Measurements from ENCODE around the gene HJURP. TPM values are rescaled to one million over a fixed set of nuclear protein-coding genes. Genes with fewer than 3 reads are reported as not detected.

The HJURP gene
- polyA plus RNA-seq, 1 experiment = 12.2 TPM

DNA sequence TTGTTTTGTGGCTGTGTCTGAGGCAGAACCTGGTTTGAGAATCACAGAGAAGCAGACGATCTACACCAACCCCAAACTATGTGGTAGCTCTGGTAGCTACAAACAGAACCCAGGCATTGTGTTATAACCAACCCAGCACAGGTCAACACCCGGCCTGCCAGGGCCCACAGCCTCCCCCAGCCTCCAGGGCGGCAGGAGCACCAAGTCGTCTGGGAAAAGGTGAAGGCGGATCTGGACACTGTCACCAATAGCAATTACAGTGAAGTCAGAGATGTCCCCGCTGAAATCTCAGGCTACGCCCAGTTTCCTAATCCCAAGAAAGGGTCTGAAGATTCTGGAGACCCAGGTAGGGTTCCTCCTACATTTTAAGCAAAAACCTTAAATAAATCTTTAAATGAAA lies 3.6 kb downstream of the HJURP start:
- no peak overlapping the region for H3K27ac ChIP-seq (ENCODE audit: low read depth, low read length)
- H3K27me3 ChIP-seq (ENCODE audit: control insufficient read depth, insufficient read depth, low read length) = no peaks in the 10 kb centered on the region
- peaks cover 3% of the 10 kb centered on the region; the same call in 1 of the 2 replicates for H3K9me3 ChIP-seq (ENCODE audit: control insufficient read depth, insufficient read depth, low read length)
- DNase-seq (ENCODE audit: low read depth, low spot score) = no peak
- TF ChIP-seq, protein P1, sequence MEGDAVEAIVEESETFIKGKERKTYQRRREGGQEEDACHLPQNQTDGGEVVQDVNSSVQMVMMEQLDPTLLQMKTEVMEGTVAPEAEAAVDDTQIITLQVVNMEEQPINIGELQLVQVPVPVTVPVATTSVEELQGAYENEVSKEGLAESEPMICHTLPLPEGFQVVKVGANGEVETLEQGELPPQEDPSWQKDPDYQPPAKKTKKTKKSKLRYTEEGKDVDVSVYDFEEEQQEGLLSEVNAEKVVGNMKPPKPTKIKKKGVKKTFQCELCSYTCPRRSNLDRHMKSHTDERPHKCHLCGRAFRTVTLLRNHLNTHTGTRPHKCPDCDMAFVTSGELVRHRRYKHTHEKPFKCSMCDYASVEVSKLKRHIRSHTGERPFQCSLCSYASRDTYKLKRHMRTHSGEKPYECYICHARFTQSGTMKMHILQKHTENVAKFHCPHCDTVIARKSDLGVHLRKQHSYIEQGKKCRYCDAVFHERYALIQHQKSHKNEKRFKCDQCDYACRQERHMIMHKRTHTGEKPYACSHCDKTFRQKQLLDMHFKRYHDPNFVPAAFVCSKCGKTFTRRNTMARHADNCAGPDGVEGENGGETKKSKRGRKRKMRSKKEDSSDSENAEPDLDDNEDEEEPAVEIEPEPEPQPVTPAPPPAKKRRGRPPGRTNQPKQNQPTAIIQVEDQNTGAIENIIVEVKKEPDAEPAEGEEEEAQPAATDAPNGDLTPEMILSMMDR (IDR thresholded peaks at IDR 0.05; ENCODE audit: low read depth, low read length) = no peak
- CTCF ChIA-PET = no interaction called here
- no peak overlapping the region for H3K4me3 ChIP-seq (ENCODE audit: low read depth, low read length)
- POLR2A ChIA-PET = no interaction called here

DNA sequence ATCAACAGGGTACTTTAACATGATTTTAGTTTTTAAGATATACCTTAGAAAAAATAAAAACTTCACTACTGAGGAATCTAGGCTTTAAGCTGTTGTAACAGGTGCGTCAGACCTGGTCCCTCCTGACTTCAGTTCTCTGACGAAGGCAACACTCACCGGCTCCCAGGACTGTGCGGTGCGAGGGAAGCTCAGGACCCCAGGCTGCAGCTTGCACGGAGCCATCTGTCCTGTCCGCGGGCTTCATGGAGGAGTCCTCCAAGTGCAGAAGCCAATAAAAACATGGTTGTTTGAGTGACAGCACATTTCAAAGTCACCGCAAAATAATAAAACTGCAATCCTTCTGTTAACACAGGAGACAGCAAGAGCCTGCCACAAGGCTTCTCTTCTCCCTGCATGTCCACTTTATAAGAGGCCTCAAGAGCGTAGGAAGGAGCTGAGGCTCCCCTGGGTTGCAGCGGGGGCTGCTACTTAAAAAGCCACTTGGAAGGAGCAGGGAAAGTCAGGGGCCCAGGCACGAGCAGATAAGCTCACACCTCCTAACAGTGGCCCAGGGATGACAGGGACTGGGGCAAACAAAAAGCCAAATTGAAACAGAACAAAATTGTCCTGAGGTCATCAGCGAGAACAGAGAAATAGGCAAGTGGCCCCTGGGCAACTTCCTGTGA lies 4.6 kb downstream of the HJURP start:
- TF ChIP-seq, protein P1 (IDR thresholded peaks at IDR 0.05; ENCODE audit: low read depth, low read length) = no peak
- DNase-seq (ENCODE audit: low read depth, low spot score) = no peak
- Histone ChIP-seq H3K27me3 (ENCODE audit: control insufficient read depth, insufficient read depth, low read length) (no peaks in the 10 kb centered on the region), H3K9me3 (ENCODE audit: control insufficient read depth, insufficient read depth, low read length) (peaks cover 3% of the 10 kb centered on the region; the same call in 1 of the 2 replicates), H3K27ac (ENCODE audit: low read depth, low read length) (no peak overlapping the region), H3K4me3 (ENCODE audit: low read depth, low read length) (no peak overlapping the region)
- ChIA-PET CTCF (interaction anchor here (0.7 to 1.4 kb wide), 2 partner anchors 7 to 16 kb away, joined by 3 read pairs; no protein-coding TSS in a partner anchor), POLR2A (no interaction called here)

DNA sequence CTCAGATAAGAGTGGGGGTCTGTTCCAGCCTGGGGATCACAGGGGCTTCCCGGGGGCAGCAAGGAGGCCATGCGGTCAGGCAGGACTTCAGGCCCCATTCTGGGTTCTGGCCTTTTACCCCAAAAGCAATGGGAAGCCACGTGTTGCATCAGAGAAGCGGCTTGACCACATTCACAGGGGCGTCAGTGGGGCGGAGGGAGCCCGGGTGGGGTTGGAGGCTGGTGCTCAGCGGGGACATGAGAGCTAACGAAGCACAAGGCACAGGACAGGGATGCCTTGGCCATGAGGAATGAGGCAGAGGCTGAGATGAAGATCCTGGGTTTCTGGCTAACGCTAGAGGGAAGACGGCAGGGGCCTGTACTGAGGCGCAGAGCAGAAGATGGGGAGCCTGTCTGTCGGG lies 6.1 kb downstream of the HJURP start:
- POLR2A ChIA-PET = no interaction called here
- no peak for DNase-seq (ENCODE audit: low read depth, low spot score)
- Histone ChIP-seq H3K4me3 (ENCODE audit: low read depth, low read length) (no peak overlapping the region), H3K27me3 (ENCODE audit: control insufficient read depth, insufficient read depth, low read length) (no peaks in the 10 kb centered on the region), H3K27ac (ENCODE audit: low read depth, low read length) (no peak overlapping the region), H3K9me3 (ENCODE audit: control insufficient read depth, insufficient read depth, low read length) (no peaks in the 10 kb centered on the region)
- TF ChIP-seq, protein P1 (IDR thresholded peaks at IDR 0.05; ENCODE audit: low read depth, low read length) = no peak
- CTCF ChIA-PET = no interaction called here

DNA sequence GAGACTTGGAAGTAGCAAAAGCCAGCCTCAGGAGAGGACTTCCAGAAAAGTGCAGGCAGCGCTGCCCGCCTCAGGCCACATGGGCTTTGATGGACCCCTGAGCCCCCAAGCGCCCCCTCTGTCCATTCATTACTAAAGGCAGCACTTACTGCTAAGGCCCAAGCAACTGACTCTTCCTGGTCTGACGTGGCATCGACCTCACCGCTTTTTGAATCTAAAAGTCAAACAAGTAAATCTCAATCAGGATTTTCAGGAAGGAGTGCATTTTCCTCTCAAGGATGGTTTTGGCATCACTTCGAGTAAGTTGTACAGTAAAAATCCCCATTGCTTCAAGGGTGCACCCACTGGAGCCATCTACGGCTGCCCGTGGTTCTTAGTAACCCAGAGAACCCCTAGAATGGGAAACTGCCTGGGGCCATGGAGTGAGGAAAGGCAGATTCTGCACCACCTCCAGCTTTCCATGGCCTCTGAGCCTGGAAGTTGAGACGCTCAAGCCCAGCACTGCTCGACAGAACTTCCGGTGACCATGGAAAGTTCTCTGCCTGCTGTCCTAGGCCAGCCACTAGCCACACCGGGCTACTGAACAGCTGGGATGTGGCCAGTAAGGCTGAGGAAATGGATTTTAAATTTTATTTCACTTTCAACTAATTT lies 7.0 kb downstream of the HJURP start:
- ChIA-PET POLR2A (no interaction called here), CTCF (no interaction called here)
- TF ChIP-seq, protein P1 (IDR thresholded peaks at IDR 0.05; ENCODE audit: low read depth, low read length) = no peak
- Histone ChIP-seq H3K9me3 (ENCODE audit: control insufficient read depth, insufficient read depth, low read length) (no peaks in the 10 kb centered on the region), H3K4me3 (ENCODE audit: low read depth, low read length) (no peak overlapping the region), H3K27me3 (ENCODE audit: control insufficient read depth, insufficient read depth, low read length) (no peaks in the 10 kb centered on the region), H3K27ac (ENCODE audit: low read depth, low read length) (no peak overlapping the region)
- no peak for DNase-seq (ENCODE audit: low read depth, low spot score)

Measured in AG04450 (cell line).